NT2/D1 (cell line): ENCODE data around the gene USP20.

Experiments
- DNase-seq: peaks from one replicate; pipeline ENCODE4 v3.0.0-alpha.2; 2011; ENCODE audit warnings: low read depth, low spot score
- H3K27me3 ChIP-seq: 2 replicates; pipeline ENCODE4 v1.6.0; 2011; ENCODE audit warnings: mild to moderate bottlenecking; ENCODE audit not compliant: insufficient read length, insufficient read depth
- H3K36me3 ChIP-seq: 2 replicates; pipeline ENCODE4 v1.6.1; 2011; ENCODE audit warnings: mild to moderate bottlenecking, low read length, mixed read lengths; ENCODE audit not compliant: insufficient read depth, insufficient read length
- H3K4me1 ChIP-seq: 2 replicates; pipeline ENCODE4 v1.5.1; 2011; ENCODE audit not compliant: insufficient read depth, insufficient read length
- H3K4me3 ChIP-seq: 2 replicates; pipeline ENCODE4 v1.5.1; 2011; ENCODE audit warnings: low read depth; ENCODE audit not compliant: insufficient read length
- H3K9ac ChIP-seq: 2 replicates; pipeline ENCODE4 v1.6.0; 2011; ENCODE audit warnings: low read depth; ENCODE audit not compliant: insufficient read length
- H3K9me3 ChIP-seq: 2 replicates; pipeline ENCODE4 v1.5.1; 2011; ENCODE audit warnings: mild to moderate bottlenecking, low read length; ENCODE audit not compliant: insufficient read depth
- SUZ12 ChIP-seq: IDR thresholded peaks from 2 replicates; pipeline ENCODE4 v1.6.1; 2011; ENCODE audit not compliant: insufficient read length, insufficient read depth; ENCODE audit errors: extremely low read depth
- YY1 ChIP-seq: IDR thresholded peaks from 2 replicates; pipeline ENCODE4 v1.6.1; 2011; ENCODE audit not compliant: insufficient read length, insufficient read depth
- ZNF274 ChIP-seq: IDR thresholded peaks from 2 replicates; pipeline ENCODE4 v1.6.1; 2011; ENCODE audit warnings: mild to moderate bottlenecking, low read depth, low read length

The USP20 gene

GRCh38 chr9:129848712-129849441 lies 13.6 kb downstream of the USP20 start:
- H3K9ac ChIP-seq = peak overlapping the region; percentile 50

GRCh38 chr9:129849901-129850300 lies 14.6 kb downstream of the USP20 start:
- peaks cover 36% of the 10 kb centered on the region for H3K36me3 ChIP-seq
- no peak for DNase-seq
- no peak overlapping the region for H3K4me3 ChIP-seq
- TF ChIP-seq SUZ12 (no peak), YY1 (no peak), ZNF274 (no peak)
- H3K4me1 ChIP-seq = peaks cover 6% of the 10 kb centered on the region
- H3K27me3 ChIP-seq = no peaks in the 10 kb centered on the region
- no peaks in the 10 kb centered on the region for H3K9me3 ChIP-seq
- H3K9ac ChIP-seq = no peak overlapping the region

More at GRCh38 chr9:129848712-129849441, 13.6 kb downstream of the USP20 start:
- DNase-seq = no peak
- Histone ChIP-seq H3K36me3 (peaks cover 32% of the 10 kb centered on the region), H3K9me3 (no peaks in the 10 kb centered on the region), H3K27me3 (no peaks in the 10 kb centered on the region), H3K4me3 (no peak overlapping the region), H3K4me1 (peaks cover 6% of the 10 kb centered on the region)
- TF ChIP-seq ZNF274 (no peak), YY1 (no peak), SUZ12 (no peak)

- no peaks in the 10 kb centered on the region for H3K27me3 ChIP-seq
- H3K4me3 ChIP-seq = no peak overlapping the region
- H3K9ac ChIP-seq = no peak overlapping the region
- H3K4me1 ChIP-seq = peaks cover 6% of the 10 kb centered on the region
- no peak for DNase-seq
- H3K9me3 ChIP-seq = no peaks in the 10 kb centered on the region
- TF ChIP-seq SUZ12 (no peak), ZNF274 (no peak), YY1 (no peak)
- H3K36me3 ChIP-seq = peaks cover 36% of the 10 kb centered on the region
Measured at GRCh38 chr9:129850821-129851550, 15.7 kb downstream of the USP20 start.

DNA sequence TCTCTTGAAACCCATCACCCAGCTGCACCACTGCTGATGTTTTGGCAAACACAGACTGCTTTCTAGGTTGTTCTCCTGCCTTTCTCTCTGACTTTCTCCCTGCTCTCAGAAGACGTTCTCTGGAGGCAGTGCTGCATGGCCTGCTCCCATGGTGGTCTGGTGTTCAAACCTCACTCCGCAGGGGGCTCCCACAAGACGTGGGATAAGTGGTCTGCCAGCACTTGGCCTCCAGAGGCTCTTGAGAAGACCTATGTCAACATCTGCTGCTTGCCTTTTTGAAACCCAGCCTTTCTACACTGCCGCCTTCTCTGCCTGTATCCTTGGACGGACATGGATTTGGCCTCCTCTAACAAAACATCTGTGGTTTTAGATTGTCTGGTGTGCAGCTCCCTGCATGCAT lies 16.6 kb downstream of the USP20 start:
- Histone ChIP-seq H3K4me1 (peaks cover 6% of the 10 kb centered on the region), H3K36me3 (peaks cover 39% of the 10 kb centered on the region), H3K9me3 (no peaks in the 10 kb centered on the region), H3K4me3 (no peak overlapping the region), H3K27me3 (no peaks in the 10 kb centered on the region), H3K9ac (no peak overlapping the region)
- no peak for TF ChIP-seq ZNF274
- no peak for TF ChIP-seq YY1
- no peak for TF ChIP-seq SUZ12
- DNase-seq = no peak

GRCh38 chr9:129852579-129852978 lies 17.3 kb downstream of the USP20 start:
- H3K4me3 ChIP-seq = no peak overlapping the region
- no peaks in the 10 kb centered on the region for H3K9me3 ChIP-seq
- no peak for DNase-seq
- no peaks in the 10 kb centered on the region for H3K27me3 ChIP-seq
- H3K9ac ChIP-seq = no peak overlapping the region
- H3K36me3 ChIP-seq = peaks cover 45% of the 10 kb centered on the region
- TF ChIP-seq ZNF274 (no peak), SUZ12 (no peak), YY1 (no peak)
- H3K4me1 ChIP-seq = peaks cover 6% of the 10 kb centered on the region

DNA sequence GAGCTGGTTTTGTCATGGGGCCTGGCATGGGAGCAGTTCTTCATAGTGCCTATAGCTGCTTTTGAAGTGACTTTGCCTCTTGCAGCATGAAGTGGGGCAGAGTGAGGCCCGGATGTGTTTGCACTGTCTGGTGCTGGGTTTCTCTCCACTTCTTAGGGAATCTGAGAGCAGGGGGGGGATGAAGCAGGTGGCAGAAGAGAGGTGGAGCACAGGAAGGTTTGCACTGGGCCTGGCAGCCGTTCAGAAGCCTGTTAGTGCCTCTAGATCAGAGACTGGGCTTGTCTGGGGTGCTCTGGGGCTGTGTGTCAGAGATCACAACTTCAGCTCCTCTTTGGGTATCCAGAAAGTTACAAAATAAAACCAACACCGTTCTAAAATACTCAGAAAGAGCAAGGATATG lies 18.4 kb downstream of the USP20 start:
- Histone ChIP-seq H3K27me3 (no peaks in the 10 kb centered on the region), H3K4me3 (no peak overlapping the region), H3K36me3 (peaks cover 55% of the 10 kb centered on the region), H3K9ac (no peak overlapping the region), H3K4me1 (peaks cover 5% of the 10 kb centered on the region), H3K9me3 (no peaks in the 10 kb centered on the region)
- TF ChIP-seq SUZ12 = no peak
- TF ChIP-seq ZNF274 = no peak
- TF ChIP-seq YY1 = no peak
- no peak for DNase-seq

- H3K4me3 ChIP-seq = no peak overlapping the region
- H3K9ac ChIP-seq = no peak overlapping the region
- peaks cover 57% of the 10 kb centered on the region for H3K36me3 ChIP-seq
Measured at GRCh38 chr9:129854588-129855110, 19.4 kb downstream of the USP20 start.

More at GRCh38 chr9:129854588-129855110, 19.4 kb downstream of the USP20 start:
- Histone ChIP-seq H3K9me3 (no peaks in the 10 kb centered on the region), H3K4me1 (no peaks in the 10 kb centered on the region), H3K27me3 (no peaks in the 10 kb centered on the region)
- no peak for TF ChIP-seq ZNF274
- TF ChIP-seq YY1 = no peak
- no peak for TF ChIP-seq SUZ12
- no peak for DNase-seq
